ENCODE measurements around the gene CD63.

- TF ChIP-seq CTCF (IDR thresholded peaks at IDR 0.05) (no peak), POLR2AphosphoS5 (IDR thresholded peaks at IDR 0.05) (no peak)
Observed at GRCh38 chr12:55719371-55719770, 9.4 kb downstream of the CD63 start.

All from transverse colon (tissue), 4 donors.